Neural cell (in vitro differentiated cells): ENCODE measurements around the gene PHF21B. TPM values are rescaled to one million over a fixed set of nuclear protein-coding genes. Genes with fewer than 3 reads are reported as not detected.

Experiments
- H2AFZ ChIP-seq: fragments of 200-600, 300-800 bp; sonication (generic), shearing (Covaris generic); 2 replicates; pipeline ENCODE4 v1.6.0; 2014; ENCODE audit warnings: low read depth, mild to moderate bottlenecking, antibody characterized with exemption, low read length, moderate library complexity
- H3F3A ChIP-seq: fragments of 200-600 bp; shearing (Covaris generic); 2 replicates; pipeline ENCODE4 v1.6.1; 2016; ENCODE audit warnings: mild to moderate bottlenecking, moderate library complexity, mixed read lengths, antibody characterized with exemption, low read length; ENCODE audit not compliant: insufficient read depth, poor library complexity, severe bottlenecking
- H3K27ac ChIP-seq: fragments of 200-600, 300-800 bp; sonication (generic), shearing (Covaris generic); 2 replicates; pipeline ENCODE4 v1.5.1; 2014; ENCODE audit warnings: mild to moderate bottlenecking, low read length, moderate library complexity
- H3K27me3 ChIP-seq: fragments of 300-800, 200-600 bp; sonication (generic), shearing (Covaris generic); 2 replicates; pipeline ENCODE4 v1.6.0; 2014; ENCODE audit warnings: mild to moderate bottlenecking, low read depth, low read length, moderate library complexity; ENCODE audit not compliant: insufficient read depth
- H3K36me3 ChIP-seq: fragments of 300-800, 200-600 bp; sonication (generic), shearing (Covaris generic); 2 replicates; pipeline ENCODE4 v1.5.1; 2014; ENCODE audit warnings: mild to moderate bottlenecking, antibody characterized with exemption, low read length, moderate library complexity; ENCODE audit not compliant: insufficient read depth
- H3K4me2 ChIP-seq: fragments of 300-800, 200-600 bp; sonication (generic), shearing (Covaris generic); 2 replicates; pipeline ENCODE4 v1.6.0; 2014; ENCODE audit warnings: mild to moderate bottlenecking, low read length
- H3K4me3 ChIP-seq: fragments of 300-800, 200-600 bp; sonication (generic), shearing (Covaris generic); 2 replicates; pipeline ENCODE4 v1.5.1; 2014; ENCODE audit warnings: mild to moderate bottlenecking, low read length, moderate library complexity
- H3K79me2 ChIP-seq: fragments of 200-600 bp; shearing (Covaris generic); replicated peaks from 2 replicates; pipeline ENCODE4 v1.6.0; 2014; ENCODE audit warnings: mild to moderate bottlenecking, low read length, moderate library complexity; ENCODE audit not compliant: insufficient read depth
- H3K9ac ChIP-seq: fragments of 300-800, 200-600 bp; sonication (generic), shearing (Covaris generic); 2 replicates; pipeline ENCODE4 v1.6.1; 2016; ENCODE audit warnings: mild to moderate bottlenecking, low read length, mixed read lengths
- H3K9me2 ChIP-seq: fragments of 200-600 bp; shearing (Covaris generic); 2 replicates; pipeline ENCODE4 v1.6.1; 2016; ENCODE audit warnings: mild to moderate bottlenecking, low read length, mixed read lengths; ENCODE audit not compliant: insufficient read depth
- H3K9me3 ChIP-seq: fragments of 200-600, 300-800 bp; sonication (generic), shearing (Covaris generic); 2 replicates; pipeline ENCODE4 v1.6.1; 2016; ENCODE audit warnings: mild to moderate bottlenecking, mixed run types, low read length, moderate library complexity, mixed read lengths
- H4K20me1 ChIP-seq: fragments of 200-600 bp; shearing (Covaris generic); 2 replicates; pipeline ENCODE4 v1.6.1; 2016; ENCODE audit warnings: mild to moderate bottlenecking, mixed run types; ENCODE audit not compliant: insufficient read depth
- CTCF ChIP-seq: fragments of 450-650 bp; IDR thresholded peaks from 2 replicates; pipeline ENCODE4 v1.5.1; 2014; ENCODE audit warnings: antibody characterized with exemption, mild to moderate bottlenecking, moderate library complexity; ENCODE audit not compliant: poor library complexity, severe bottlenecking
- EP300 ChIP-seq: fragments of 450-650 bp; conservative IDR thresholded peaks from 2 replicates; pipeline ENCODE4 v1.6.1; 2014; ENCODE audit warnings: antibody characterized with exemption, mild to moderate bottlenecking, moderate library complexity; ENCODE audit not compliant: poor library complexity, severe bottlenecking
- EZH2 ChIP-seq: fragments of 200-600, 300-800 bp; shearing (Covaris generic), sonication (generic); IDR thresholded peaks from 2 replicates; pipeline ENCODE4 v1.6.1; 2014; ENCODE audit warnings: antibody characterized with exemption, low read length, borderline replicate concordance, mild to moderate bottlenecking; ENCODE audit not compliant: insufficient read depth, poor library complexity, severe bottlenecking
- MXI1 ChIP-seq: fragments of 450-650 bp; conservative IDR thresholded peaks from 2 replicates; pipeline ENCODE4 v1.6.1; 2014; ENCODE audit warnings: antibody characterized with exemption, mild to moderate bottlenecking; ENCODE audit not compliant: poor library complexity, severe bottlenecking
- POLR2AphosphoS5 ChIP-seq: IDR thresholded peaks from 2 replicates; pipeline ENCODE4 v1.6.1; 2012
- RAD21 ChIP-seq: fragments of 450-650 bp; conservative IDR thresholded peaks from 2 replicates; pipeline ENCODE4 v1.6.1; 2014; ENCODE audit warnings: antibody characterized with exemption, mild to moderate bottlenecking, moderate library complexity
- REST ChIP-seq: IDR thresholded peaks from 2 replicates; pipeline ENCODE4 v1.6.1; 2012; ENCODE audit warnings: borderline replicate concordance
- SMC3 ChIP-seq: fragments of 450-650 bp; conservative IDR thresholded peaks from 2 replicates; pipeline ENCODE4 v1.6.1; 2014; ENCODE audit warnings: antibody characterized with exemption, mild to moderate bottlenecking, moderate library complexity; ENCODE audit not compliant: poor library complexity
- TAF1 ChIP-seq: IDR thresholded peaks from 2 replicates; pipeline ENCODE4 v1.6.1; 2012; ENCODE audit warnings: low read depth
- polyA plus RNA-seq: library from polyadenylated mRNA; depleted of rRNA; stranded (reverse); fragments of >200 nt; gene quantifications from 2 replicates; pipeline ENCODE4 v1.2.3, GENCODE V29; 2014

Gene PHF21B
- polyA plus RNA-seq, 1 donor from 2014 or later = 49.5 TPM

GRCh38 chr22:44928136-44928463, 81.7 kb downstream of the PHF21B start:
- no peaks in the 10 kb centered on the region for H3K9me2 ChIP-seq
- no peaks in the 10 kb centered on the region for H4K20me1 ChIP-seq
- no peaks in the 10 kb centered on the region for H3F3A ChIP-seq
- no peak for TF ChIP-seq RAD21
- TF ChIP-seq REST = no peak
- no peak for TF ChIP-seq SMC3
- TF ChIP-seq TAF1 = no peak
- TF ChIP-seq MXI1 = no peak
- no peak overlapping the region for H3K9ac ChIP-seq
- no peak overlapping the region for H3K4me2 ChIP-seq
- no peak overlapping the region for H2AFZ ChIP-seq
- H3K36me3 ChIP-seq = no peaks in the 10 kb centered on the region
- no peak overlapping the region for H3K4me3 ChIP-seq
- H3K27ac ChIP-seq = no peak overlapping the region
- H3K9me3 ChIP-seq = peaks cover 3% of the 10 kb centered on the region
- H3K79me2 ChIP-seq = peaks cover 31% of the 10 kb centered on the region
- H3K27me3 ChIP-seq = no peaks in the 10 kb centered on the region

DNA sequence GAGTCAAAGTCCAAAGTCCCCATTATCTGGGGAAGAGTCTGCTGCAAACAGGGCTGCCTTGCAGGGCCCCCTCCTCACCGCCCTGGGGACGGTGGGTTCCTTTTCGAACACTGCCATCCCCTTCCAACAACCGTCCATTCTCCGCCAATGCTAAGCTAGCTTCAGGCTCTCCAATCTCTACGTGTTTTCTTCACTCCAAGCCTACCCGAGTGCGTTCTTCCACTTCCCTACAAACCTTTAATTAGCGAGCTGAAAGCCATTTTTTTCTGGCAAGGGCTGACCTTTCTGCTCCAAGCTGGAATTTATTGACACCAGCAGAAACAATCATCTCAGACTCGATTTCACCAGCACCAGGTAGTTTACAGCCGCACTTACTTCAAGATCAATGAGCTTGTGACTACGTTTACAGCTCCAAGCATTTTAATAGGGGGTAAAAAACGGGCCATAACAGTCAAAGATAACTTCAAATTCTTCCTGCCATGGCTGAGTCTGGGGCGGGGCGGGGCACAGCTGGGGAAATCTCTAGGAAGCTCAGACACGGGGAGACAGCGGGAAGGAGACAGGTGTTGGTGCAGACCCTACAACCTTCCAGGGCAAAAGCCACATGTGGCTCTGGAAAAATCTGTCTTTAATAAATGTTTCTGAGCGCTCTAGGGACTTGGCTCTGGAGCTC, 82.2 kb downstream of the PHF21B start:
- no peak for TF ChIP-seq EZH2
- TF ChIP-seq MXI1 = no peak
- no peak for TF ChIP-seq RAD21
- TF ChIP-seq POLR2AphosphoS5 = no peak
- TF ChIP-seq SMC3 = no peak
- TF ChIP-seq EP300 = no peak
- no peak for TF ChIP-seq TAF1
- TF ChIP-seq REST = no peak
- no peak for TF ChIP-seq CTCF
- Histone ChIP-seq H2AFZ (no peak overlapping the region), H3K27ac (peak overlapping the region; percentile 16), H4K20me1 (no peaks in the 10 kb centered on the region), H3K9ac (no peak overlapping the region), H3K4me3 (no peak overlapping the region), H3K27me3 (no peaks in the 10 kb centered on the region), H3K79me2 (peaks cover 36% of the 10 kb centered on the region), H3F3A (no peaks in the 10 kb centered on the region), H3K9me2 (no peaks in the 10 kb centered on the region), H3K36me3 (no peaks in the 10 kb centered on the region), H3K9me3 (peaks cover 3% of the 10 kb centered on the region), H3K4me2 (no peak overlapping the region)
